Measurements from ENCODE around the gene ERO1B. TPM values are rescaled to one million over a fixed set of nuclear protein-coding genes. Genes with fewer than 3 reads are reported as not detected.

Gene ERO1B
- total and polyA plus RNA-seq, 2 of the 4 experiments (the other 2 are of a cell fraction): 0.54 to 0.60 TPM

GRCh38 chr1:236288620-236288976 lies 6.8 kb upstream of the ERO1B start:
- H3K9me3 ChIP-seq (ENCODE audit: control insufficient read depth, insufficient read depth, low read length): no peaks in the 10 kb centered on the region
- H3K56ac ChIP-seq (ENCODE audit: extremely low read depth, insufficient read depth, low read length): no peak overlapping the region
- H3K4me2 ChIP-seq (ENCODE audit: low read depth, low read length): no peak overlapping the region
- H3K27ac ChIP-seq (ENCODE audit: insufficient read depth, low read length): no peak overlapping the region
- H3K4me3 ChIP-seq (ENCODE audit: insufficient read depth, low read depth, low read length): no peak overlapping the region
- CTCF ChIA-PET: no interaction called here
- no peak overlapping the region for H2AFZ ChIP-seq (replicated peaks; ENCODE audit: low read length, poor library complexity)
- H3K9ac ChIP-seq (ENCODE audit: low read depth, low read length): no peak overlapping the region
- no peak overlapping the region for H2BK120ac ChIP-seq (ENCODE audit: low read depth, low read length)
- no peak overlapping the region for H3K23ac ChIP-seq (ENCODE audit: low read depth, low read length)
- H3K4ac ChIP-seq (ENCODE audit: low read depth, low read length): no peak overlapping the region
- no peak overlapping the region for H2BK20ac ChIP-seq (ENCODE audit: low read depth, low read length)
- WGBS, 2 experiments (ENCODE audit: extremely low coverage in 2 of 2, insufficient read length in 1 of 2): no CpG with 5 or more reads among the region's 5 CpGs
- BruUV-seq (replicated peaks): no TSS peak
- H4K5ac ChIP-seq (ENCODE audit: low read depth, low read length): no peak overlapping the region
- H4K8ac ChIP-seq (ENCODE audit: low read depth in 2 of 2, low read length in 2 of 2): no peak overlapping the region
- no peak overlapping the region for H3K18ac ChIP-seq (ENCODE audit: low read depth, low read length)
- TF ChIP-seq POLR2A (IDR thresholded peaks at IDR 0.05; ENCODE audit: low read depth, low read length): no peak
- TF ChIP-seq SMC3 (IDR thresholded peaks at IDR 0.05; ENCODE audit: low read depth, low read length): no peak
- no peak for TF ChIP-seq CHD1 (IDR thresholded peaks at IDR 0.05; ENCODE audit: low read depth, low read length)
- TF ChIP-seq NFE2L2 (IDR thresholded peaks at IDR 0.05; ENCODE audit: low read depth, low read length): no peak
- TF ChIP-seq BHLHE40 (IDR thresholded peaks at IDR 0.05; ENCODE audit: low read depth, low read length): no peak
- H4K91ac ChIP-seq (ENCODE audit: insufficient read depth, low read depth, low read length): no peak overlapping the region
- H2AK5ac ChIP-seq (ENCODE audit: low read depth, low read length): no peak overlapping the region
- no peak overlapping the region for H2BK15ac ChIP-seq (ENCODE audit: low read depth, low read length)
- in situ Hi-C loops (cut with MboI; ENCODE audit: low sequenced_read_pairs) (no loop called here), dilution Hi-C loops (cut with HindIII; ENCODE audit: low sequenced_read_pairs, unreplicated experiment) (no loop called here), intact Hi-C loops (cut with micrococcal nuclease) (no loop called here)
- no peak for ATAC-seq (ENCODE audit: low read depth)
- H2BK5ac ChIP-seq (ENCODE audit: low read depth, low read length, poor library complexity, severe bottlenecking): no peak overlapping the region
- no peaks in the 10 kb centered on the region for H3K4me1 ChIP-seq (ENCODE audit: control insufficient read depth, insufficient read depth, low read length)
- H2AK9ac ChIP-seq (replicated peaks; ENCODE audit: low read depth, low read length, poor library complexity): no peak overlapping the region
- no peaks in the 10 kb centered on the region for H4K20me1 ChIP-seq (ENCODE audit: insufficient read depth, low read length)
- DNase-seq: no peak
- H3K9me1 ChIP-seq (ENCODE audit: insufficient read depth, low read length): no peaks in the 10 kb centered on the region
- H3K36me3 ChIP-seq (ENCODE audit: control insufficient read depth, insufficient read depth, low read length): no peaks in the 10 kb centered on the region
- H3K14ac ChIP-seq (replicated peaks; ENCODE audit: low read depth, low read length): no peak overlapping the region
- H3K27me3 ChIP-seq (ENCODE audit: control insufficient read depth, insufficient read depth, low read length): peaks cover 2% of the 10 kb centered on the region; the same call in 1 of the 2 replicates
- no peaks in the 10 kb centered on the region for H3K79me1 ChIP-seq (ENCODE audit: low read depth in 1 of 2, low read length in 2 of 2)
- POLR2A ChIA-PET (ENCODE audit: unreplicated experiment): interaction anchor here (1.1 kb wide), 1 partner anchor 368 kb away, joined by 4 read pairs; no protein-coding TSS in a partner anchor
